CD4-positive, CD25-positive, alpha-beta regulatory T cell (primary cell): ENCODE data around the gene GRID2. TPM values are rescaled to one million over a fixed set of nuclear protein-coding genes. Genes with fewer than 3 reads are reported as not detected.

Source experiments
- ATAC-seq, 2 donors: fragments of 150-1000 bp; cut with Tn5 transposase; one replicate each; pipeline ENCODE4 v1.10.0; 2021; ENCODE audit warnings: low read depth in 2 of 2, moderate number of reproducible peaks in 2 of 2, moderate library complexity in 1 of 2
- DNase-seq, 3 donors: peaks; one replicate each; pipeline versions ENCODE4 v3.0.0 to v3.0.0-alpha.2; 2012 to 2022; ENCODE audit warnings: mixed read lengths in 1 of 3
- H3K27ac ChIP-seq: one replicate; pipeline ENCODE4 v1.7.0; 2013; ENCODE audit warnings: mild to moderate bottlenecking, low read length; ENCODE audit not compliant: insufficient read depth, poor library complexity, severe bottlenecking
- H3K27me3 ChIP-seq: one replicate; pipeline ENCODE4 v1.7.0; 2013; ENCODE audit warnings: low read length; ENCODE audit not compliant: control insufficient read depth, insufficient read depth
- H3K36me3 ChIP-seq: one replicate; pipeline ENCODE4 v1.7.0; 2013; ENCODE audit warnings: mild to moderate bottlenecking, low read length, moderate library complexity; ENCODE audit not compliant: control insufficient read depth, insufficient read depth
- H3K4me1 ChIP-seq: 2 replicates; pipeline ENCODE4 v1.7.0; 2013; ENCODE audit warnings: mild to moderate bottlenecking, low read length; ENCODE audit not compliant: insufficient read depth, control insufficient read depth, poor library complexity, severe bottlenecking
- H3K4me3 ChIP-seq: one replicate; pipeline ENCODE4 v1.7.0; 2013; ENCODE audit warnings: low read depth, mild to moderate bottlenecking, low read length, moderate library complexity
- H3K9me3 ChIP-seq, 2 experiments: 1 replicate in 1 of 2; 2 replicates in 1 of 2; pipeline ENCODE4 v1.7.0; 2013; ENCODE audit warnings: low read length in 2 of 2, mild to moderate bottlenecking in 1 of 2, moderate library complexity in 1 of 2; ENCODE audit not compliant: control insufficient read depth in 2 of 2
- H3K27ac Mint-ChIP-seq, 3 donors: one replicate each; pipeline ENCODE4 v1.8.0; 2020 to 2022; ENCODE audit warnings: mild to moderate bottlenecking in 3 of 3, mixed read lengths in 3 of 3, moderate library complexity in 2 of 3
- H3K27me3 Mint-ChIP-seq: one replicate; pipeline ENCODE4 v1.8.0; 2022; ENCODE audit warnings: mild to moderate bottlenecking, mixed read lengths
- H3K36me3 Mint-ChIP-seq: one replicate; pipeline ENCODE4 v1.8.0; 2020; ENCODE audit warnings: mixed read lengths
- H3K4me1 Mint-ChIP-seq, 4 donors: one replicate each; pipeline ENCODE4 v1.8.0; 2020 to 2022; ENCODE audit warnings: mixed read lengths in 4 of 4, mild to moderate bottlenecking in 1 of 4
- H3K4me3 Mint-ChIP-seq, 4 donors: one replicate each; pipeline ENCODE4 v1.8.0; 2020 to 2022; ENCODE audit warnings: mild to moderate bottlenecking in 4 of 4, mixed read lengths in 4 of 4, moderate library complexity in 3 of 4
- H3K9me3 Mint-ChIP-seq, 7 donors: one replicate each; pipeline ENCODE4 v1.8.0; 2020 to 2022; ENCODE audit warnings: mixed read lengths in 7 of 7, mild to moderate bottlenecking in 3 of 7, moderate library complexity in 2 of 7
- polyA plus RNA-seq, 4 donors: library from polyadenylated mRNA; unstranded; fragments of 300-500 nt; fragmentation: Illumina TruSeq; gene quantifications; one replicate each; pipeline ENCODE4 v1.2.3, GENCODE V29; 2021
- total RNA-seq: library from RNA; stranded (reverse); gene quantifications from one replicate; pipeline ENCODE4 v1.2.3, GENCODE V29; 2022

GRID2 gene
- total and polyA plus RNA-seq, 5 donors from 2014 or later: not detected

DNA sequence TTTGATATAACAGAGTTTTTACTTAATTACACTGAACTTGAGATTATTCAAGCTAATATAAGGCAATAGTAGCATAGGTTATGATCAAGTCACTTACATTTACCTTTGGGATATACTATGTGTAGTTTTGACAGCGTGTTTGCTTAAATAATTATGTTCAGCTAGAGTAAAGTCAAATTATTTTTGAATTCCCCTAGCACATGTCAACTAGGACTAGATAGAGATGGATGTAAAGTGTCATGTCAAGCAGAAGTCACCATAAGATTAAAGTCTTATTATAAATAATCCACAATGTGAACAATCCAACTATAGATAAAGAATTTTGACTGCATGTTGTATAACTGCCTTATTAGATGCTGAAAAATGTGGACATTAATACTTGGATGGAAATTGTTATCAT is 665.2 kb downstream of the GRID2 start:
- no peaks in the 10 kb centered on the region for H3K36me3 Mint-ChIP-seq
- Histone ChIP-seq H3K36me3 (no peaks in the 10 kb centered on the region), H3K27me3 (no peaks in the 10 kb centered on the region)

GRCh38 chr4:92969650-92970379 is 666.0 kb downstream of the GRID2 start:
- DNase-seq: no peak
- Mint-ChIP-seq H3K9me3 (peaks cover 3 to 8% (median 4%) of the 10 kb centered on the region in 7 donors), H3K4me3 (no peak overlapping the region), H3K4me1 (no peaks in the 10 kb centered on the region), H3K27me3 (no peaks in the 10 kb centered on the region), H3K27ac (no peak overlapping the region), H3K36me3 (no peaks in the 10 kb centered on the region)
- Histone ChIP-seq H3K4me1 (no peaks in the 10 kb centered on the region), H3K27ac (no peak overlapping the region), H3K9me3 (no peaks in the 10 kb centered on the region), H3K4me3 (no peak overlapping the region), H3K36me3 (no peaks in the 10 kb centered on the region), H3K27me3 (no peaks in the 10 kb centered on the region)
- no peak for ATAC-seq

More for the DNA sequence above, 665.2 kb downstream of the GRID2 start:
- no peak overlapping the region for H3K4me3 Mint-ChIP-seq
- no peaks in the 10 kb centered on the region for H3K27me3 Mint-ChIP-seq
- no peak overlapping the region for H3K27ac ChIP-seq
- H3K27ac Mint-ChIP-seq: no peak overlapping the region
- no peak for DNase-seq
- no peak overlapping the region for H3K4me3 ChIP-seq
- ATAC-seq: no peak
- no peaks in the 10 kb centered on the region for H3K4me1 Mint-ChIP-seq
- no peaks in the 10 kb centered on the region for H3K4me1 ChIP-seq
- H3K9me3 Mint-ChIP-seq: peaks cover 3 to 8% (median 4%) of the 10 kb centered on the region in 7 donors
- H3K9me3 ChIP-seq: no peaks in the 10 kb centered on the region

DNA sequence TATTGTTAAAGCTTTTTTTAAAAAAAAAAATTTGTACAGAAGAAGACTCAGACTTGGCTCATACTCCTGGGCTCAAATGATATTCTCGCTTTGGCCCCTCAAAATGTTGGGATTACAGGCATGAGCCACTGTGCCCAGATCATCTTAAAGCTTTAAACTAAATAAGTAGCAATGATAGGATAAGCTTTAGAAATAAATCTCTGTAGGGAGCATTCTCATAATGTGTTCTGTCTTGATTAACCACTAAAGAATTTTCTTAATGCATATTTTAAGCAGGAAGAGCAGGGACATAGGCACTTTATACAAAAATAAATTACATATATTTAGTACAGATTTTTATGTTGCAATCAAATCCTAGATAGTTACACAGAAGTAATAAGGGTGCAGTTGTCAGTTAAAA is 667.2 kb downstream of the GRID2 start:
- H3K9me3 Mint-ChIP-seq: peaks cover 2 to 8% (median 6%) of the 10 kb centered on the region in 7 donors

DNA sequence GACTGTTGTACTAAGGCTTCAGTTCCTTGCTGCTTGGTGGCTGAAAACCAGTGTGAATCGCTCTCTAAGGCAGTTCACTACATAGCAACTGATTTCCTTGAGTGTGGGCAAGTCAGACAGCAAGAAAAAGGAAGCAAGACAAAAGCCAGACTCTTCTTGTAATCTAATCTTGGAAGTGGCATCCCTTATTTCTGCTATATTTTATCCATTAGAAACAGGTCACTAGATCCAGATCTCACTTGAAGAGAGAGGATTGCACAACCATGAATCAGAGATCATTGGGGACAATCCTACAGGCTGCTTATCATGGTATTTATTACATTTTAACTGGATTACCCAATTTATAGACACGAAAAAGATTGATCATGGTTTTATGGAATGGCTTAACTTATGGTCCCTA is 684.5 kb downstream of the GRID2 start:
- Histone ChIP-seq H3K4me3 (no peak overlapping the region), H3K27ac (no peak overlapping the region), H3K27me3 (no peaks in the 10 kb centered on the region), H3K36me3 (no peaks in the 10 kb centered on the region), H3K4me1 (no peaks in the 10 kb centered on the region), H3K9me3 (no peaks in the 10 kb centered on the region)
- no peak for DNase-seq
- no peak overlapping the region for H3K27ac Mint-ChIP-seq
- H3K27me3 Mint-ChIP-seq: no peaks in the 10 kb centered on the region
- H3K9me3 Mint-ChIP-seq: peaks cover 0 to 21% (median 4%) of the 10 kb centered on the region in 7 donors
- no peaks in the 10 kb centered on the region for H3K36me3 Mint-ChIP-seq
- no peaks in the 10 kb centered on the region for H3K4me1 Mint-ChIP-seq
- no peak overlapping the region for H3K4me3 Mint-ChIP-seq
- no peak for ATAC-seq

More for the DNA sequence above, 667.2 kb downstream of the GRID2 start:
- H3K27me3 Mint-ChIP-seq: no peaks in the 10 kb centered on the region
- no peak for DNase-seq
- Histone ChIP-seq H3K9me3 (no peaks in the 10 kb centered on the region), H3K4me1 (no peaks in the 10 kb centered on the region), H3K27ac (no peak overlapping the region), H3K27me3 (no peaks in the 10 kb centered on the region), H3K36me3 (no peaks in the 10 kb centered on the region), H3K4me3 (no peak overlapping the region)
- no peak for ATAC-seq
- H3K27ac Mint-ChIP-seq: no peak overlapping the region
- no peak overlapping the region for H3K4me3 Mint-ChIP-seq
- no peaks in the 10 kb centered on the region for H3K4me1 Mint-ChIP-seq
- H3K36me3 Mint-ChIP-seq: no peaks in the 10 kb centered on the region

GRCh38 chr4:92992758-92993157 is 689.0 kb downstream of the GRID2 start:
- Histone ChIP-seq H3K9me3 (no peaks in the 10 kb centered on the region), H3K27ac (no peak overlapping the region), H3K27me3 (no peaks in the 10 kb centered on the region), H3K4me3 (no peak overlapping the region), H3K36me3 (no peaks in the 10 kb centered on the region), H3K4me1 (no peaks in the 10 kb centered on the region)
- Mint-ChIP-seq H3K36me3 (no peaks in the 10 kb centered on the region), H3K4me3 (no peak overlapping the region), H3K27me3 (no peaks in the 10 kb centered on the region), H3K4me1 (no peaks in the 10 kb centered on the region), H3K9me3 (peaks cover 0 to 6% (median 1%) of the 10 kb centered on the region in 7 donors), H3K27ac (no peak overlapping the region)
- ATAC-seq: no peak
- no peak for DNase-seq

- no peak overlapping the region for H3K4me3 Mint-ChIP-seq
- no peaks in the 10 kb centered on the region for H3K9me3 ChIP-seq
- DNase-seq (no peak), ATAC-seq (no peak)
- no peaks in the 10 kb centered on the region for H3K36me3 ChIP-seq
- peaks cover 0 to 6% (median 1%) of the 10 kb centered on the region in 7 donors for H3K9me3 Mint-ChIP-seq
- no peak overlapping the region for H3K4me3 ChIP-seq
- H3K4me1 Mint-ChIP-seq: no peaks in the 10 kb centered on the region
- H3K4me1 ChIP-seq: no peaks in the 10 kb centered on the region
- no peaks in the 10 kb centered on the region for H3K27me3 ChIP-seq
- no peaks in the 10 kb centered on the region for H3K36me3 Mint-ChIP-seq
- no peak overlapping the region for H3K27ac Mint-ChIP-seq
- H3K27me3 Mint-ChIP-seq: no peaks in the 10 kb centered on the region
- no peak overlapping the region for H3K27ac ChIP-seq
Observed at GRCh38 chr4:92994727-92995126, 691.0 kb downstream of the GRID2 start.

GRCh38 chr4:92996533-92996932 is 692.8 kb downstream of the GRID2 start:
- Mint-ChIP-seq H3K27ac (no peak overlapping the region), H3K4me3 (no peak overlapping the region), H3K4me1 (no peaks in the 10 kb centered on the region), H3K36me3 (no peaks in the 10 kb centered on the region), H3K27me3 (no peaks in the 10 kb centered on the region), H3K9me3 (peaks cover 0 to 2% (median 0%) of the 10 kb centered on the region in 7 donors)
- no peaks in the 10 kb centered on the region for H3K4me1 ChIP-seq
- no peak overlapping the region for H3K27ac ChIP-seq
- H3K36me3 ChIP-seq: no peaks in the 10 kb centered on the region
- DNase-seq: no peak
- no peak for ATAC-seq
- no peaks in the 10 kb centered on the region for H3K9me3 ChIP-seq
- H3K27me3 ChIP-seq: no peaks in the 10 kb centered on the region
- no peak overlapping the region for H3K4me3 ChIP-seq

DNA sequence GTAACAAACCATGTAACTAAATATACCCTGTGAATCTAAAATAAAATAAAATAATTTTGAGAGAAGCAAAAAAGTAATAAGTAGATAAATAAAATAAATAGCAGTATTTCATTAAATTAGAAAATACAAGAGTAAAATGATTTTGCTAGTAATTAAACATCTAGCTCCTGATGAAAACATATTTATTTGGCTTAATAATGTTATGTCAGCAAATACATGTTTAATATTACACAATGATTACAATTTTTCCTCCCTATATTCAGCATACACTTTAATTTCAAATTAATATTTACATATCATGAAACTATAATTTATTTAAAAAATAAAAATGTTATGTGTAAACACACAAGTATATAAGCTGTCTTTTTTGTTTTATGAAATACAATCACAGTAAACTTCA is 697.1 kb downstream of the GRID2 start:
- Histone ChIP-seq H3K9me3 (no peaks in the 10 kb centered on the region), H3K4me1 (no peaks in the 10 kb centered on the region), H3K36me3 (no peaks in the 10 kb centered on the region), H3K4me3 (no peak overlapping the region), H3K27me3 (no peaks in the 10 kb centered on the region), H3K27ac (no peak overlapping the region)
- no peaks in the 10 kb centered on the region for H3K4me1 Mint-ChIP-seq
- H3K27ac Mint-ChIP-seq: no peak overlapping the region
- H3K4me3 Mint-ChIP-seq: no peak overlapping the region
- ATAC-seq (no peak), DNase-seq (no peak)
- peaks cover 0 to 8% (median 2%) of the 10 kb centered on the region in 7 donors for H3K9me3 Mint-ChIP-seq
- no peaks in the 10 kb centered on the region for H3K27me3 Mint-ChIP-seq
- no peaks in the 10 kb centered on the region for H3K36me3 Mint-ChIP-seq
